ENCODE measurements around the gene CTNND2.

The CTNND2 gene

GRCh38 chr5:11904265-11904906 lies at the start of gene CTNND2:
Gene CTNND2 (minus strand): TSS chr5:11904446. CDS start chr5:11903853, 593 bp downstream.
- no peak for DNase-seq (ENCODE audit: low spot score)

DNA sequence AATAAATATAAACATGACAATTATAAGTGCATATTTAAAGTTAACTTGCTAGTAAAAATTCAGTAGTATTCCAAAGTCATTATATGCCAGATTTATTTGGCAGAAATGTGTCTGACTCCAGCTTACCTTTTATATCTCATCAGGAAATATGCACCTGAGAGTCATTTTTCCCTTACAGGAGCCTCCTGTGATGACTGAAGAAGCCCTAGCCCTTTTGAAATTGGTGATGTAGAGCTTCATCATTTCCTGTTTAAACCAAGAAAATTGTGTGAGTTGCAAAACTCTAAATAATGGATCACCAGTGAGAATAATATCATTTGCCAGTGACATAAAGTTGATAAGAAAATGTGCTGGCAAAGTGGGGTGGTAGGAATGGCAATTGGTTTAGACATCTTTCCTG lies 42.1 kb upstream of the CTNND2 start:
- no peak for DNase-seq (ENCODE audit: low spot score)

GRCh38 chr5:11941566-11941965 lies 37.3 kb upstream of the CTNND2 start:
- no peak for DNase-seq (ENCODE audit: low spot score)

DNA sequence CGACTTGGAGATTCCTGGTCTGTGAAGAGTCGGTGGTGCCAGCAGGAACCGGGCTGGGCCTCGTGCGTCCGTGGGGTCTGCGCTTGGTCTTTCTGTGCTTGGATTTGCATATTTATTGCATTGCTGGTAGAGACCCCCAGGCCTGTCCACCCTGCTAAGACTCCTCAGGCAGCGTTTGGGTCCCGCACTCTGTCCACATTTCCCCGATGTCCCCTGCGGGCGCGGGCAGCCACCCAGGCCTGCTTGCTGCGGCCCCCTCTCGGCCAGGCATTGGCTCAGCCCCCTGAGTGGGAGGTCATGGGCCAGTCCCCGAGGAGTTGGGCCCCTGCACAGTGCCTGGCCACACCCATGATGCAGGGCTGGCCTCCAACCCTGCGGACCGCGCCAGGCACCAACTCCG lies 27.4 kb upstream of the CTNND2 start:
- DNase-seq (ENCODE audit: low spot score): no peak

DNA sequence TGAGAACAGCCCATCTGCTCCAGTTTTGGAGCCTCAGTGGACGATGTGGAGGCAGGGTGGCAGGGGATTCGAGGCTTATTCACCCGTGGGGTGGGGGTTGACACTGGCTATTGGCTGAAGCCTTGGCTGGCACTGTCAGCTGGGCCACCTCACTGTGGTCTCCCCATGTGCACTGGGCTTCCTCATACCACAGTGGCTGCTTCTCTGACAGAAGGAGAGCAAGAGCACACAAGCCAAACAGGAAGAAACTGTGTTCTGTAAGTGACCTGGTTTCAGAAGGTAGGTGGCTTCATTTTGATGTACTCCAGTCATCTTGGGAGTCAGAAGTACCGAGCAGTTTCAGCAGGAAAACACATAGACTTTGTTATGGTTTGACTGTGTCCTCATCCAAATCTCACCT lies 24.7 kb upstream of the CTNND2 start:
- no peak for DNase-seq (ENCODE audit: low spot score)

DNA sequence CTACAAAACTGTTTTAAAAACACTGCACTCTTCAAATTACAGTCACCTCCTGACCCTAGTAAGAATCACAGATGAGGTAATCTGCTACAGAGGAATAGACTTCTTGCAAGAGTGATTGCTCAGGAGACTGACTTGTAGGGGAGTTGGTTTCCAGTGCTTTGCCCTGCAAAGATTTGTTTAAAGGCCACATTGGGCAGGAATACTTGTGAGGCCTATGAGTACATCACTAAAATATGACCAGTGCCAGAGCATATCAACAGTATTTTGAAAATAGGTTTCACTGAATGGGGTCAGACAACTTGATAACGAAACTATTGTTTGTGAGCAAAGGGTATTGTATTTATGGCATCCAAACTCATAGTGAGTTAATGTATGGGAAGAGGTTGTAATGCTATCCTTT lies 21.5 kb upstream of the CTNND2 start:
- no peak for DNase-seq (ENCODE audit: low spot score)

GRCh38 chr5:11922394-11922793 lies 18.1 kb upstream of the CTNND2 start:
- no peak for DNase-seq (ENCODE audit: low spot score)

GRCh38 chr5:11918463-11919045 lies 14.3 kb upstream of the CTNND2 start:
- DNase-seq (ENCODE audit: low spot score): no peak

DNA sequence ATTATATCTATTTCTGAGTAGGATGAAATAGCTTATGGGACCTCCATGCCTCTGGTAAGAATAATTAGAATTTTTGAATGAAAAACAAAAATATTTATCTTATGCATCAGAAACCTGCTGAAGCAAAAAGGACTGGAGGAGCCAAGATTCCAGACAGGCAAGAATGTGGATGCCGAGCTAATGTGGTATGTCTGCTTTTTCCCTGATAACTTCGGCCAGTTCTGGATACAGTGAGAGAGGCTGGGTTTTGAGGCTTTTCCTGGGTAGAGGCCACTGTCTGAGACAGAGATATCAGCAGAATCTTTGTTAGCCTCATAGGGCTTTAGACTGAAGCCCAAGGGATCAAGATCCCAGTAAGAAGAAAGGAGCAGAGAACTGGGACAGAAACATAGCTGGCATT lies 5.2 kb upstream of the CTNND2 start:
- no peak for DNase-seq (ENCODE audit: low spot score)

DNA sequence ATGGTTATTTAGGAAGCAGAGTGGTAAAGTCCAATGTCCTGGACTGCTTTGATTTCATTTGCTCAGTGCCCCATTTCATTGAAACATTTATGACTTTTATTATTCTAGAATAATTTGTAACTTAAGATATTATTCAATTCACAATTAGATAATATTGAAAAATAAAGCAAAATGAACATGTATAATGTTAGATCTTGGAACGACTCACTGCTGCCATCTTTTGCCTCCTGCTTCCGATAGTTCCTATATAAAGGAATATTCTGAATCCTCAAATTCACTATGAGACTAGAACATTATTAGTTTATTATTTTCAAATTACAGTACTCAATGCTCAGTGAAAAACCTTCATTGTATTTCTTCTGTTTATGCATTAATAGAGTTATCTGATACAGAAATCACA lies 2.3 kb upstream of the CTNND2 start:
- no peak for DNase-seq (ENCODE audit: low spot score)

GRCh38 chr5:11905206-11905605 lies 960 bp upstream of the CTNND2 start:
- no peak for DNase-seq (ENCODE audit: low spot score)

DNA sequence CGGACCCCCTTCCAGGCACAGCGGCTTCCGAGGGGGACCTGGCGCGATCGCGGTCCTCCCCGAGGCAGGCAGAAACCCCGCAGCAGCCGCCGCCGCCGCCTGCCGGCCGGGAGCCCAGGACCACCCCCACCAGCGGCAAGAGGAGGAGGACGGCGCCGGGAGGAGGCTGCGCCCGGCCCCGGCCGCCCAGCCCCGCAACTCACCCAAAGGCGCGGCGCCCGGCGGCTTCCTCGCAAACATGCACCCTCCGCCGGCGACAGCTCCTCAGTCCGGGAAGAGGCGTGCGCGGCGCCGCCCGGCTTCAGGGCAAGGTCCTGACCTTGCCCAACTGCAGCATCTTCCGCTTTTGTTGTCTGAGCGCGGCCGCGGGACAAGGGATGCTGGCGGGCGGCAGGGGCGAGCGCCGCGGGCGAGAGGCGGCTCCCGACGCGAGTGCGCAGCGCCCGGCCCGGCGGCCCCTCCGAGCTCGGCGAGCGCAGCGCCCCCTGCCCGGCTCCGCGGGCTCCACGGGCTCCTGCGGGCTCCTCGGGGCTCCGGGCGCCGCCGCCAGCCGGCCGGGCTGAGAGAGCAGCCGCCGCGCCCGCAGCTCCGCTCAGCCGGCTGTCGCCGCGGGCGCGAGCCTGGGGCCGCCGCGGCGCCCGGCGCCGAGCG lies 507 bp downstream of the CTNND2 start:
- DNase-seq (ENCODE audit: low spot score): no peak

- DNase-seq (ENCODE audit: low spot score): no peak
These were observed 1.1 kb downstream of the CTNND2 start for GRCh38 chr5:11903121-11903613.

GRCh38 chr5:11902201-11902619 lies 2.0 kb downstream of the CTNND2 start:
- no peak for DNase-seq (ENCODE audit: low spot score)

- DNase-seq (ENCODE audit: low spot score): no peak
These were observed 5.5 kb downstream of the CTNND2 start for GRCh38 chr5:11898787-11899186.

- no peak for DNase-seq (ENCODE audit: low spot score)
These were observed 6.5 kb downstream of the CTNND2 start for GRCh38 chr5:11897781-11898180.

GRCh38 chr5:11894992-11895391 lies 9.3 kb downstream of the CTNND2 start:
- DNase-seq (ENCODE audit: low spot score): no peak

- DNase-seq (ENCODE audit: low spot score): no peak
These were observed 11.4 kb downstream of the CTNND2 start for GRCh38 chr5:11892832-11893231.

DNA sequence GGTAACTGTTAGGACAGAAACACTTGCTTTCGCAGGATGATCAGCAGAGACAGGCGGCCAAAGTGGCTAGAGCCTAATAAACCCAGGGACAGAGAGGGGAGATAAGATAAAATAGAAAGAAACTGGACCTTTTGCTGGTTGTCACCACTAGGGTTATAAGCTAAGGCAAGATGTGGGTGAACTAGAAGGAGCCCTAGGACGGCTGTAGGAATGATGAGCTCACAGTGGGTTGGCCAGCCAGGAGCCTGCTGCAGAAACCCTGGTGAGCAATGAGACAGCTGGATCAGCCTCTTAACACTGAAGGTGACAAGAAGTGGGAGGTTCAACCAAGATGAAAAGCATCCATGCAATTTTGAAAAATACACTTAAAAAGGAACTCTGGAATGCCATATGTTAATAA lies 13.5 kb downstream of the CTNND2 start:
- DNase-seq (ENCODE audit: low spot score): no peak

GRCh38 chr5:11888221-11888620 lies 16.0 kb downstream of the CTNND2 start:
- no peak for DNase-seq (ENCODE audit: low spot score)

- no peak for DNase-seq (ENCODE audit: low spot score)
These were observed 25.4 kb downstream of the CTNND2 start for GRCh38 chr5:11878814-11879213.

DNA sequence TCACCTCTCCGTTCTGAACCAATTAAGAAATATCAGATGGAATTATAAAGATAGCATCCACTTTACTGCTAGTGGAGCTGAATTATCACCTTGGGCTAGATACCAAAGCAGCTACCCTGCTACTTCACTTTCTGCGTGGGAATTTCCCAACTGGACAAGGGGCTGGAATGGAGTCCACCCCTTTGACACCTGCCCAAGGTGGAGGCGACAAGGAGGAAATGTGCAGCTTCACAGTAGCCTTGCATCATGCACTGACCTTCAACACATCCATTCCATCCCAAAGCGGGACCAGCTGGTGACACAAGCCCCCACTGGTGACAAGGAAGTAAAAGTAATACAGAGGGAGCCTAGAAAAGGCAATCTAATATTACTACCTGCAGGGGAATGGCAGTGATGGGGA lies 30.7 kb downstream of the CTNND2 start:
- no peak for DNase-seq (ENCODE audit: low spot score)

DNA sequence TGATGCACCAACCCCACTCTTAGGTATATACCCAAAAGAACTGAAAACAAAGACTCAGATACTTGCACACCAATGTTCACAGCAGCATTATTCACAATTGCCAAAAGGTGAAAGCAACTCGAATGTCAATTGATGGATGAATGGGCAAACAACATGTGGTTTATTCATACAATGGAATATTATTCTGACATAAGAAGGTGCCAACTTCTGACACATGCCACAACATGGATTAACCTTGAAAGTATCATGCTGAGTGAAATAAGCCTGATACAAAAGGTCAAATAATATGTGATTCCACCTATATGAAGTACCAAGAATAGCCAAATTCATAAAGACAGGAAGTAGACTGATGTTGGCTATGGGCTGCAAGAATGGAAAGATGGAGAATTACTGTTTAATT lies 35.0 kb downstream of the CTNND2 start:
- DNase-seq (ENCODE audit: low spot score): no peak

DNA sequence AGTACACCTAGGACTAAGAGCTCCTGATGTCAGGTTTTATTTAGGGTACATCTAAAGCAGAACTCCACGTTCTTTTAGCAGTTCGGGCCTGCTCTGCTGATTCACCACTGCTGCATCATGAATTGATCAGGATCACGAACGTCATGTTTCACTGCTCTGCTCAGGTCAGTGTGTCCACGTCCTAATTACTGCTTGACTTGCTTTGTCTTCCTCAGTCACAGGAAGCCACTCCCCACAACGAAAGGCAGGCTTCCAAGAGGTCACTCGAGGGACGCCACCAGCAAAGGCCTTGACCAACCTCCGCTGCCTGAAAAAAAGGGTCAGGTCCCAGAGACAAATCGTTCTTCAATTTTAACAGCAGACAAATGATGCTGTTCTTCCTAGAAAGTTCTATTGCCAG lies 40.3 kb downstream of the CTNND2 start:
- no peak for DNase-seq (ENCODE audit: low spot score)

Measured in hepatic stellate cell (primary cell).